Left ventricle myocardium inferior (tissue), 1 donor: Measurements from ENCODE around the gene NRXN2. TPM values are rescaled to one million over a fixed set of nuclear protein-coding genes. Genes with fewer than 3 reads are reported as not detected.

ENCODE experiments used
- DNase-seq: peaks from one replicate; pipeline ENCODE4 v3.0.0-alpha.2; 2020
- H3K27ac ChIP-seq: fragments of 200-600 bp; replicated peaks from 2 replicates; pipeline ENCODE4 v1.8.0; 2021
- H3K27me3 ChIP-seq: fragments of 200-600 bp; 2 replicates; pipeline ENCODE4 v1.8.0; 2021; ENCODE audit warnings: low read depth
- H3K36me3 ChIP-seq: fragments of 200-600 bp; 2 replicates; pipeline ENCODE4 v1.8.0; 2021
- H3K4me1 ChIP-seq: fragments of 200-600 bp; 2 replicates; pipeline ENCODE4 v1.8.0; 2021
- H3K4me3 ChIP-seq: fragments of 200-600 bp; 2 replicates; pipeline ENCODE4 v1.8.0; 2021; ENCODE audit warnings: mild to moderate bottlenecking, moderate library complexity
- H3K9me3 ChIP-seq: fragments of 200-600 bp; replicated peaks from 2 replicates; pipeline ENCODE4 v1.8.0; 2021
- intact Hi-C: fragments of 100-400 bp; cut with micrococcal nuclease; formaldehyde crosslinking; loops from one replicate; pipeline ENCODE4 v1.11.0; 2022
- total RNA-seq: library from RNA; stranded (reverse); fragmentation: NEBNext Ultra II Directional; extraction: Animal tissue kit (Norgen Biotek cat#: 25700); gene quantifications from one replicate; pipeline ENCODE4 v1.2.1, GENCODE V29; 2021
- TF ChIP-seq, protein P1 (sequence below): fragments of 200-600 bp; IDR thresholded peaks from 2 replicates; pipeline ENCODE4 v1.8.0; 2021; ENCODE audit warnings: antibody characterized with exemption, mild to moderate bottlenecking, borderline replicate concordance
- donor health status: DM: no; HTN: yes; CAD: no; lungs with severe emphysema.

The NRXN2 gene
- total RNA-seq, 1 donor from 2014 or later = 0.71 TPM

- peaks cover 32% of the 10 kb centered on the region for H3K27me3 ChIP-seq
- no peaks in the 10 kb centered on the region for H3K36me3 ChIP-seq
- H3K9me3 ChIP-seq = peaks cover 27% of the 10 kb centered on the region
- DNase-seq = peak; percentile 4
- no peak within 1 kb of the TSS for H3K27ac ChIP-seq
- intact Hi-C loops = no loop called here
- H3K4me3 ChIP-seq = no peak within 1 kb of the TSS
- no peaks in the 10 kb centered on the region for H3K4me1 ChIP-seq
- TF ChIP-seq, protein P1, sequence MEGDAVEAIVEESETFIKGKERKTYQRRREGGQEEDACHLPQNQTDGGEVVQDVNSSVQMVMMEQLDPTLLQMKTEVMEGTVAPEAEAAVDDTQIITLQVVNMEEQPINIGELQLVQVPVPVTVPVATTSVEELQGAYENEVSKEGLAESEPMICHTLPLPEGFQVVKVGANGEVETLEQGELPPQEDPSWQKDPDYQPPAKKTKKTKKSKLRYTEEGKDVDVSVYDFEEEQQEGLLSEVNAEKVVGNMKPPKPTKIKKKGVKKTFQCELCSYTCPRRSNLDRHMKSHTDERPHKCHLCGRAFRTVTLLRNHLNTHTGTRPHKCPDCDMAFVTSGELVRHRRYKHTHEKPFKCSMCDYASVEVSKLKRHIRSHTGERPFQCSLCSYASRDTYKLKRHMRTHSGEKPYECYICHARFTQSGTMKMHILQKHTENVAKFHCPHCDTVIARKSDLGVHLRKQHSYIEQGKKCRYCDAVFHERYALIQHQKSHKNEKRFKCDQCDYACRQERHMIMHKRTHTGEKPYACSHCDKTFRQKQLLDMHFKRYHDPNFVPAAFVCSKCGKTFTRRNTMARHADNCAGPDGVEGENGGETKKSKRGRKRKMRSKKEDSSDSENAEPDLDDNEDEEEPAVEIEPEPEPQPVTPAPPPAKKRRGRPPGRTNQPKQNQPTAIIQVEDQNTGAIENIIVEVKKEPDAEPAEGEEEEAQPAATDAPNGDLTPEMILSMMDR = no peak
Measured at GRCh38 chr11:64590763-64591221, 132.2 kb downstream of the NRXN2 start, which contains the start of gene SLC22A12. Gene SLC22A12, plus strand, starts transcription at chr11:64591220. Its CDS starts 337 bp downstream, at chr11:64591557.

DNA sequence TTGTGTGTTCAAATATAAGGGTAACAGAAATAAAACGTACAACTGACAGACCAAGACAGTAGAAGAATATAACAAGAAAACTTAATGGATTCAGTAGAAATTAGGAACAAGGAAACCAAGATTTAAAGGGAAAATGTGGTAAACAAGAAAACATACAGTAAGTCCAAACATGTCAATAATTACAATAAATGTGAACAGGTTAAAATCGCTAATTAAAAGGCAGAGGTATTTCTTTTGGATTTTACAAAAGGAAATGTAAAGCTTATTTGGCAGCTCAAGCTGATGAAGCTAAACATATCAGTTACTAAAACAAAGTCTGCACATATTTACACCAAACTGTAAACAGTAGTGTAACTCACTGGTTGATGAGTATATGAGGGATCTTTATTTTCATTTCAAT, 134.3 kb downstream of the NRXN2 start:
- peaks cover 27% of the 10 kb centered on the region for H3K9me3 ChIP-seq
- no peaks in the 10 kb centered on the region for H3K36me3 ChIP-seq
- DNase-seq = no peak
- peaks cover 28% of the 10 kb centered on the region for H3K27me3 ChIP-seq
- H3K4me3 ChIP-seq = no peak overlapping the region
- TF ChIP-seq, protein P1 = no peak
- intact Hi-C loops = no loop called here
- H3K27ac ChIP-seq = no peak overlapping the region
- H3K4me1 ChIP-seq = no peaks in the 10 kb centered on the region

GRCh38 chr11:64586366-64586765, 136.6 kb downstream of the NRXN2 start:
- no peak overlapping the region for H3K4me3 ChIP-seq
- H3K4me1 ChIP-seq = peaks cover 6% of the 10 kb centered on the region
- intact Hi-C loops = no loop called here
- H3K27ac ChIP-seq = no peak overlapping the region
- TF ChIP-seq, protein P1 = no peak
- no peak for DNase-seq
- peaks cover 27% of the 10 kb centered on the region for H3K9me3 ChIP-seq
- H3K27me3 ChIP-seq = peaks cover 11% of the 10 kb centered on the region
- H3K36me3 ChIP-seq = no peaks in the 10 kb centered on the region

- Histone ChIP-seq H3K4me3 (no peak overlapping the region), H3K27ac (no peak overlapping the region), H3K36me3 (no peaks in the 10 kb centered on the region), H3K27me3 (peaks cover 11% of the 10 kb centered on the region), H3K9me3 (peaks cover 27% of the 10 kb centered on the region), H3K4me1 (peaks cover 6% of the 10 kb centered on the region)
- no peak for DNase-seq
- intact Hi-C loops = no loop called here
- TF ChIP-seq, protein P1 = no peak
Measured at GRCh38 chr11:64585150-64585549, 137.8 kb downstream of the NRXN2 start.

DNA sequence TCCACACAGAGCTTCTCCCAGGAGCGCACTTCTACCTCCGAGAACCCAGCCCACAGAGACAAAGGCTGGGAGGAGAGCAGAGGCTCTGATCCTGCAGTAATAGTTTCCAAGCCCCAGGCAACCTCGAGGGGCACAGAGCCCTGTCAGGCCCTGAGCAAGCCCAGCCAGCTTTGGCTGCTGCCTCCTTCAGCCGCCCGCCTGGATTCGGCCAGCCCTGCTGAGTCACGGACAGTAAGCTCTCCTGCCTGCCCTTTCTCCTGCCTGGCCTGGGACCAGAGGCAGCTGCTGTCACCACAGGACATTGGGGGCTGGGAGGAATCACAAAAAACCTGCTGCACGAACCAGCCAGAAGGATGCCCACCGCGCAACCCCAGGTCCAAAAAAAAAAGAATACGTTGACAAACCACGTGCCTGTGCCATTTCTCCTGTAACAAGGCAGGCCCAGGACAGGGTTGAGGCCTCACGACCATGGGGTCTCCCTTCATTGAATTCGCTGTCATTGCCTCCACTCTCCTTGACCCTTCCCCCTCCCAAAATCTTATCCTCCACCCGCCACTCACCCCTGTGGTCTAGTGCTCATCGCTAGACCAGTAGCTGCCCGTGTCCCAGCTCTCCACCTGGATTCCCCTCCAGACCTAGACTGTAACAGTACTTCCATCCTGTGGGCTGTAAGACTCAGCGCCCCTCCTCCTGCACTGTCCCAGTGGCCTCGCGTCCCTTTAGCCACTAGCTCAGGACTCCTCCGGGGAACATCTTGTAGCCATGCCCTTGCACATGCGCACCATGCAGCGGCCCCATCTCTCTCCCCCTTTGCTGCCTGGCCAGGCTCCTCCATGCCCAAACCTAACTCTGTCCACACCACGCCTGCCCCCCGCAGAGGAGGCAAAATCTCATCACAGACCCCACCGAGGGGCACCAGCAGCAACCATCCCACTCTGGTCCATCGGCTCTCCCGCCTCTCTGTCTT, 139.4 kb downstream of the NRXN2 start:
- no peak for DNase-seq
- Histone ChIP-seq H3K4me3 (no peak overlapping the region), H3K27me3 (peaks cover 23% of the 10 kb centered on the region), H3K4me1 (peaks cover 6% of the 10 kb centered on the region), H3K36me3 (no peaks in the 10 kb centered on the region), H3K9me3 (peaks cover 16% of the 10 kb centered on the region), H3K27ac (no peak overlapping the region)
- TF ChIP-seq, protein P1 = no peak
- intact Hi-C loops = no loop called here
